H9 (cell line): Measurements from ENCODE around the gene PTPRK. TPM values are rescaled to one million over a fixed set of nuclear protein-coding genes. Genes with fewer than 3 reads are reported as not detected.

Experiments used
- DNase-seq: peaks from one replicate; pipeline ENCODE4 v3.0.0-alpha.2; 2017
- H2AFZ ChIP-seq: one replicate; pipeline ENCODE4 v1.6.1; 2013; ENCODE audit warnings: mild to moderate bottlenecking, low read length, control low read depth, moderate library complexity
- H2AK5ac ChIP-seq: 2 replicates; pipeline ENCODE4 v1.6.1; 2013; ENCODE audit warnings: low read length, control low read depth, mixed read lengths; ENCODE audit not compliant: insufficient read length
- H2BK120ac ChIP-seq: one replicate; pipeline ENCODE4 v1.6.1; 2013; ENCODE audit warnings: low read depth, mild to moderate bottlenecking, low read length, control low read depth, inconsistent platforms; ENCODE audit not compliant: poor library complexity, severe bottlenecking
- H2BK12ac ChIP-seq: 2 replicates; pipeline ENCODE4 v1.6.1; 2013; ENCODE audit warnings: low read length, control low read depth, mixed read lengths, low read depth; ENCODE audit not compliant: insufficient read length
- H2BK15ac ChIP-seq: 2 replicates; pipeline ENCODE4 v1.6.1; 2013; ENCODE audit warnings: low read depth, low read length, control low read depth
- H2BK20ac ChIP-seq: one replicate; pipeline ENCODE4 v1.6.1; 2013; ENCODE audit warnings: low read depth, mild to moderate bottlenecking, low read length, control low read depth, inconsistent platforms; ENCODE audit not compliant: poor library complexity, severe bottlenecking
- H2BK5ac ChIP-seq: 2 replicates; pipeline ENCODE4 v1.6.1; 2013; ENCODE audit warnings: low read length, control low read depth, mixed read lengths; ENCODE audit not compliant: insufficient read length
- H3K14ac ChIP-seq: 2 replicates; pipeline ENCODE4 v1.6.1; 2013; ENCODE audit warnings: low read length, control low read depth; ENCODE audit not compliant: insufficient read depth
- H3K18ac ChIP-seq: 2 replicates; pipeline ENCODE4 v1.6.1; 2013; ENCODE audit warnings: low read depth, mild to moderate bottlenecking, mixed read lengths, low read length, control low read depth; ENCODE audit not compliant: insufficient read length
- H3K23ac ChIP-seq: 2 replicates; pipeline ENCODE4 v1.6.1; 2013; ENCODE audit warnings: low read length, control low read depth, mixed read lengths, low read depth; ENCODE audit not compliant: insufficient read length
- H3K23me2 ChIP-seq: 2 replicates; pipeline ENCODE4 v1.6.1; 2013; ENCODE audit warnings: low read depth, mild to moderate bottlenecking, mixed read lengths, low read length, control low read depth; ENCODE audit not compliant: insufficient read length, poor library complexity, severe bottlenecking
- H3K27ac ChIP-seq: 2 replicates; pipeline ENCODE4 v1.5.1; 2013; ENCODE audit warnings: low read length, control low read depth, mixed read lengths, low read depth; ENCODE audit not compliant: insufficient read length
- H3K27me3 ChIP-seq: 2 replicates; pipeline ENCODE4 v1.6.1; 2013; ENCODE audit warnings: low read length, control low read depth, inconsistent platforms; ENCODE audit not compliant: insufficient read depth
- H3K4ac ChIP-seq: 2 replicates; pipeline ENCODE4 v1.6.1; 2013; ENCODE audit warnings: low read depth, mild to moderate bottlenecking, control low read depth, inconsistent platforms, low read length, moderate library complexity
- H3K4me1 ChIP-seq: 2 replicates; pipeline ENCODE4 v1.6.1; 2013; ENCODE audit warnings: low read length, control low read depth, inconsistent platforms; ENCODE audit not compliant: insufficient read depth
- H3K4me2 ChIP-seq: 2 replicates; pipeline ENCODE4 v1.6.1; 2013; ENCODE audit warnings: low read length, control low read depth, mixed read lengths; ENCODE audit not compliant: insufficient read length, insufficient read depth
- H3K56ac ChIP-seq: 2 replicates; pipeline ENCODE4 v1.6.1; 2013; ENCODE audit warnings: low read depth, mild to moderate bottlenecking, mixed read lengths, low read length, control low read depth; ENCODE audit not compliant: insufficient read length
- H3K79me1 ChIP-seq: 2 replicates; pipeline ENCODE4 v1.6.1; 2013; ENCODE audit warnings: low read depth, mild to moderate bottlenecking, moderate library complexity, low read length, control low read depth, inconsistent platforms; ENCODE audit not compliant: insufficient read depth, poor library complexity, severe bottlenecking
- H3K79me2 ChIP-seq: 2 replicates; pipeline ENCODE4 v1.6.1; 2013; ENCODE audit warnings: low read length, control low read depth, inconsistent platforms; ENCODE audit not compliant: insufficient read depth
- H3K9ac ChIP-seq: 2 replicates; pipeline ENCODE4 v1.6.1; 2013; ENCODE audit warnings: low read length, control low read depth, mixed read lengths; ENCODE audit not compliant: insufficient read length; ENCODE audit errors: extremely low read depth
- H3K9me3 ChIP-seq: one replicate; pipeline ENCODE4 v1.6.1; 2013; ENCODE audit warnings: low read depth, low read length, inconsistent platforms; ENCODE audit not compliant: control insufficient read depth
- H3T11ph ChIP-seq: one replicate; pipeline ENCODE4 v1.6.1; 2013; ENCODE audit warnings: mild to moderate bottlenecking, low read length, control low read depth, inconsistent platforms
- H4K20me1 ChIP-seq: one replicate; pipeline ENCODE4 v1.6.1; 2013; ENCODE audit not compliant: control insufficient read depth, insufficient read length, insufficient read depth
- H4K5ac ChIP-seq: 2 replicates; pipeline ENCODE4 v1.6.1; 2013; ENCODE audit warnings: low read depth, mild to moderate bottlenecking, mixed read lengths, low read length, control low read depth; ENCODE audit not compliant: insufficient read length
- H4K8ac ChIP-seq: replicated peaks from 2 replicates; pipeline ENCODE4 v1.6.1; 2013; ENCODE audit warnings: low read length, control low read depth, mixed read lengths, low read depth; ENCODE audit not compliant: insufficient read length
- H4K91ac ChIP-seq: 2 replicates; pipeline ENCODE4 v1.6.1; 2013; ENCODE audit warnings: low read depth, mild to moderate bottlenecking, moderate library complexity, mixed read lengths, low read length, control low read depth; ENCODE audit not compliant: insufficient read length
- H3K27ac Mint-ChIP-seq, 3 experiments: 2 replicates in 2 of 3; 3 replicates in 1 of 3; pipeline ENCODE4 v1.8.0; 2020 to 2021; ENCODE audit warnings: mixed read lengths in 3 of 3, mild to moderate bottlenecking in 1 of 3, moderate library complexity in 1 of 3
- H3K27me3 Mint-ChIP-seq: 2 replicates; pipeline ENCODE4 v1.8.0; 2021; ENCODE audit warnings: low read depth, mild to moderate bottlenecking, moderate library complexity, mixed read lengths
- H3K36me3 Mint-ChIP-seq, 3 experiments: 2 replicates in 2 of 3; 3 replicates in 1 of 3; pipeline ENCODE4 v1.8.0; 2020 to 2021; ENCODE audit warnings: low read depth in 3 of 3, mixed read lengths in 3 of 3; ENCODE audit not compliant: insufficient read depth in 1 of 3
- H3K4me1 Mint-ChIP-seq, 2 experiments: 2 replicates each; pipeline ENCODE4 v1.8.0; 2020; ENCODE audit warnings: mixed read lengths in 2 of 2
- H3K4me3 Mint-ChIP-seq, 2 experiments: 2 replicates in 1 of 2; 3 replicates in 1 of 2; pipeline ENCODE4 v1.8.0; 2020 to 2021; ENCODE audit warnings: mild to moderate bottlenecking in 2 of 2, mixed read lengths in 2 of 2, moderate library complexity in 1 of 2
- H3K9me3 Mint-ChIP-seq, 2 experiments: 2 replicates in 1 of 2; 3 replicates in 1 of 2; pipeline ENCODE4 v1.8.0; 2020; ENCODE audit warnings: mild to moderate bottlenecking in 2 of 2, mixed read lengths in 2 of 2, moderate library complexity in 1 of 2
- WGBS: extraction: QIAGEN DNeasy Blood & Tissue Kit; methylation state at CpG from one replicate; pipeline ENCODE4 v1.1.7; 2013; ENCODE audit warnings: missing lambda C conversion rate, low lambda C conversion rate, mixed read lengths; ENCODE audit not compliant: insufficient read length; ENCODE audit errors: extremely low coverage; 5-methylcytosine and 5-hydroxymethylcytosine counted together
- total RNA-seq: library from RNA; stranded (reverse); gene quantifications from 2 replicates; pipeline ENCODE4 v1.2.1, GENCODE V29; 2021
- TF ChIP-seq, protein P1 (sequence below): fragments of 200-600 bp; sonication (generic); conservative IDR thresholded peaks from 3 replicates; pipeline ENCODE4 v1.8.0; 2021; ENCODE audit warnings: antibody characterized with exemption, mild to moderate bottlenecking

Gene PTPRK
- total RNA-seq, 1 experiment from 2014 or later = 47.9 TPM

DNA sequence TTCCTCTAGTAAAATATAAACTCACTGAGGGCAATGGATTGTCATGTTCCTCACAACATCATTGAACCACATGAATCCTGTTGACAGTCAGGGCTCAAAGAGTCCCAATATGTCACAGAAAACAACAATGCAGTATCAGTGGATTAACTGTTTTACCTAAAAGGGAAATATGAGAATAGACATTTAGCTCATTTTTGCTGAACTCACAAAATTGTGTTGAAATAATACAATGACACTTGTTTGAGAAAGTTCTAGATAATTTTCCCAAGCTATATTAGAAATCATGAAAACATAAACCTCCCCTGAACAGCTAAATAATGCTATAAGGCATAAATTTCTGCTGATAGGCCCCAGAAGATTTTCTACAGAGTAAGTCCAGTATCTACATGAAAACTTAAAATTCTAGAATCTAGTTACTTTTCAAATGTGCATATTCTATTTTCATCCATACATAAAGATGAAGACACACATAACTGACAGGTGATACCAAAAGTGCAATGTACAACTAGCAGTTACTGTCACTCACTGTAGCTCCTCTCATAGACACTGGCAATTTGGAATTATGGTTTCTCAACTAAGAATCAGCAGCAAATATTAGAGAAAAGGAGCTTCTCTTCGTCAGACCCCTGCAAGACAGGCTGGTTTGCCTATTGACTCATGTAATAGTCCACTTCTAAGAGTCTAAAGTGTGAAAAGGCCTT is 269.9 kb downstream of the PTPRK start:
- Histone ChIP-seq H3K79me1 (no peaks in the 10 kb centered on the region), H4K8ac (no peak overlapping the region), H3K4ac (no peak overlapping the region), H2BK15ac (no peak overlapping the region), H3K56ac (no peak overlapping the region), H3K9me3 (no peaks in the 10 kb centered on the region), H3K14ac (no peak overlapping the region), H2AFZ (no peak overlapping the region), H2AK5ac (no peak overlapping the region), H3K79me2 (no peaks in the 10 kb centered on the region), H3K18ac (no peak overlapping the region), H3K23me2 (no peaks in the 10 kb centered on the region), H3K4me2 (no peak overlapping the region), H3T11ph (no peak overlapping the region), H4K20me1 (no peaks in the 10 kb centered on the region), H4K91ac (no peak overlapping the region), H3K9ac (no peak overlapping the region), H4K5ac (no peak overlapping the region), H3K27me3 (no peaks in the 10 kb centered on the region), H3K4me1 (no peaks in the 10 kb centered on the region), H3K27ac (no peak overlapping the region), H3K23ac (no peak overlapping the region), H2BK12ac (no peak overlapping the region), H2BK120ac (no peak overlapping the region), H2BK5ac (no peak overlapping the region), H2BK20ac (no peak overlapping the region)
- no peak for DNase-seq
- no CpG with 5 or more reads among the region's 1 CpG for WGBS
- Mint-ChIP-seq H3K36me3 (no peaks in the 10 kb centered on the region), H3K9me3 (no peaks in the 10 kb centered on the region), H3K27me3 (no peaks in the 10 kb centered on the region), H3K27ac (peak overlapping the region in 1 of 3 experiments; percentile 4; a peak in 1 of 7 replicates), H3K4me3 (no peak overlapping the region), H3K4me1 (peaks cover 3 to 12% of the 10 kb centered on the region in 2 experiments; a peak in 3 of 4 replicates)
- TF ChIP-seq, protein P1, sequence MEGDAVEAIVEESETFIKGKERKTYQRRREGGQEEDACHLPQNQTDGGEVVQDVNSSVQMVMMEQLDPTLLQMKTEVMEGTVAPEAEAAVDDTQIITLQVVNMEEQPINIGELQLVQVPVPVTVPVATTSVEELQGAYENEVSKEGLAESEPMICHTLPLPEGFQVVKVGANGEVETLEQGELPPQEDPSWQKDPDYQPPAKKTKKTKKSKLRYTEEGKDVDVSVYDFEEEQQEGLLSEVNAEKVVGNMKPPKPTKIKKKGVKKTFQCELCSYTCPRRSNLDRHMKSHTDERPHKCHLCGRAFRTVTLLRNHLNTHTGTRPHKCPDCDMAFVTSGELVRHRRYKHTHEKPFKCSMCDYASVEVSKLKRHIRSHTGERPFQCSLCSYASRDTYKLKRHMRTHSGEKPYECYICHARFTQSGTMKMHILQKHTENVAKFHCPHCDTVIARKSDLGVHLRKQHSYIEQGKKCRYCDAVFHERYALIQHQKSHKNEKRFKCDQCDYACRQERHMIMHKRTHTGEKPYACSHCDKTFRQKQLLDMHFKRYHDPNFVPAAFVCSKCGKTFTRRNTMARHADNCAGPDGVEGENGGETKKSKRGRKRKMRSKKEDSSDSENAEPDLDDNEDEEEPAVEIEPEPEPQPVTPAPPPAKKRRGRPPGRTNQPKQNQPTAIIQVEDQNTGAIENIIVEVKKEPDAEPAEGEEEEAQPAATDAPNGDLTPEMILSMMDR = no peak
